Kidney tubule cell (primary cell): ENCODE data around the gene CCL21.

Experiments
- DNase-seq: peaks from one replicate; pipeline ENCODE4 v3.0.0-alpha.2; 2018; ENCODE audit warnings: low spot score

The CCL21 gene

DNA sequence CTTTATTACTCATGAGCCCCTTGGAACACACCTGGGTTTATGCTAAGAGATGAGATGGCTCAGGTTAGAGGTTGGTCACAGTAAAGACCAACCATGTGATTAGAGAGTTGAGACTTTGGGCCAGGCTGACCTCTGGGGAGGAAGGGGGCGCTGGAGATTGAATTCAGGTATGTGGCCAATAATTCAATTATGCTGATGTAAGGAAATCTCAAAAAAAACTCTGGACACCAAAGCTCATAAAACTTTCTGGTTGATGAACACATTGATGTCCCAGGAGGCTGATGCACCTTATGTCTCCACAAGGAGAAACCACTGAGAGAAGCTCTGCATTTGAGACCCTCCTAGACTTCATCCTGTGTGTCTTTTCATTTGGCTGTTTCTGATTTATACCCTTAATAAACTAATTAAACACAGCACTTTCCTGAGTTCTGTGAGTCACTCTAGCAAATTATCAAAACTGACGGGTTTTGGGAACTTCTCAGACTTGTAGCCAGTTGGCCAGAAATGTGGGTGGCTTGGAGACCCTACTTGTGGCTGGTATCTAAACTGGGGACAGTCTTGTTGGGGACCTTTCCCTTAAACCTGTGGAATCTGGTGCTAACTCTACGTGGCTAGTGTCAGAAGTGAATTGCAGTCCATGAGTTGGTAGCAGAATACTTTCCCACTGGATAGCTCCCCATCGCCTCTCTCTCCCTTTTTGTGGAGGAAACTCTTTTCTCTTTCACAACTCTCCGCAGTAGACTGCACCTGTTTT is 40.0 kb downstream of the CCL21 start:
- no peak for DNase-seq

DNA sequence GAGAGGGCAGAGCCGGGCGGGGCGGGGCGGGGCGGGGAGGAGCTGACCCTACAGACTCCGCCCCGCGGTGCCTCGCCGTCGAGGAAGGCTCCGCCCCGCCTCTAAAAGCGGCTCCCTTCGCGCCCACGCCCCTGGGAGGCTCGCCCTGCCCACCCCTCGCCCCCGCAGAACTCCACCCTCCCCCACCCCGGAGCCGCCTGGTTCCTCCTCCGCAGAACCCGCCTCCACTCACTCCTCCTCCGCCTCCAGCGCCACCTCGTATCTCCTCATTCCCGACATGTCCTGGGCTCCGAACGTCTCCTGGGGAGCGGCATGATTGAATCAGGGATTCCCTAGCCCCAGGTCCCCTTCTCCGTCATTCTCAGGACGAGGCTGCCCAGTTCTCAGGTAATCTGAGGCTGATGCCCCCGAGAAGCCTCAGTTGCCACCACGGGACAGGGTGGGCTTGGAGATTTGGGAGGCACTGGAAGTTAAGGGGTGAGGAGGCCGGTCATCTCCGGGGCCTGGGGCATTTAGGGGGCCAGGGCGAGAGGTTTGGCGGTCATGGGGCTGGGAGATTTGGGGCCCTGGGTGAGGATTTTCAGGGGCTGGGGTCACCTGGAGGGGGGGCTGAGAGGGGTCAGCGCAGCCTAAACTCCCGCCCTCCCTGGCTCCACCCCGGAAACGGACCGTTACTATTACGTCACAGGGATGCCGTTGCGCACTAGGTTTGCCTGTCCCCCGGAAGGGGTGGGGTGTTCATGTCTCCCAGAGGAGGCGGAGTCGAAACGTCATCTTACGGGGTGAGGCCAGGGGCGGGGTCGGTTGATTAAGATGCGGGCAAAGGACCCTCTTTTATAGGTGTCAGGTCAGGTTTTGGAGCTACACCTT is 44.3 kb downstream of the CCL21 start:
- DNase-seq, result peak; percentile 93

DNA sequence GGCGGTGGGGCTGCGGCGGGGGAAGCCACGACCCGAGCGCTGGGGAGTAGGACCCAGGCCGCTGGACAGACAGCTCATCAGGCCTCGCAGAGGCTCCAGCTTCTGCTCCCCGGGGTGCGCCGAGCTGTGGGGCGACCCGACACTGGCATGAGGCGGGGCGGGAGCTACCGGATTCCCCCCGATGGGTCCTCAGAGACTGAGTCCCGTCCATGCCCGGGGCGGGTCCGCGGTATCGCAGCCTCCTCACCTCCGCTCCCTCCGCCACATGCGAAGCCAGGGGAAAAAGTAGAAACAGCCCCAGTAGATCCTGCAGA is 44.9 kb downstream of the CCL21 start:
- DNase-seq, result no peak

DNA sequence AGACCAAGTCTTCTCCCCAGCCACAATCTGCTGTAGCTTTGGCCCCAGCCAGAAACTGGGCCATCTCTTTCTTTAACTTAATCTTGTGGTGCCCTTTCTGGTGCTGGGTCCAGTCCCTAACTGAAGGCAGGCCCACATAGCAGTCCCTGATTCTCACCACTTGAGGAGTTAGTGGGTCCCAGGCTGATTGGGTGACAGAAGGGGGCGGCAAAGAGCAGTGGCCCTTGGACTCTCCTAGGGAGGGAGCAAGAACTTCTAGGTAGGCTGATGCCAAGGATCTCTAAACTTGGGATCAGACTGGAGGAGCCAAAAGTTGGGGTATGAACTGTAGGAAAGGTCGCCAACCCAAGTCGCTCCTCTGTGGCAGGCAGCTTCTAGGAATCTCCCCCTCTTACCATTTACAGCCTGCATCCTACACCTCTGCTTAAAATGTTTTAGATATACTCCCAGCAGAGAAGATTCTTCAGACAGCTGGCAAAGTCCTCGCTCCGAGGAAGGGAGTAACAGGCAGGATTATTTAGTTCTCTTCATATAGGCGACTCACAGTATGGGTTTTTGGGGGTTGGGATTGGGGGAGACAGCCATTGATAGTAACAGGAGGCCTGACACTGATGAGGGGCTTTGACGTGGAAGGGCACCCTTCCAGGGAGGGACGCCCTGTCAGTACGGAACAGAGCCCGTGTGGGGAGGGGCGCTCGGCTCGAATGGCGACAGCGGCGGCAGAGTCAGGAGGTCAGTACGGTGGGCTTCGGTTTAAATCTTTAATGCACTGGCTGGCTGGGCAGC is 45.5 kb downstream of the CCL21 start:
- DNase-seq, result peak; percentile 82

DNA sequence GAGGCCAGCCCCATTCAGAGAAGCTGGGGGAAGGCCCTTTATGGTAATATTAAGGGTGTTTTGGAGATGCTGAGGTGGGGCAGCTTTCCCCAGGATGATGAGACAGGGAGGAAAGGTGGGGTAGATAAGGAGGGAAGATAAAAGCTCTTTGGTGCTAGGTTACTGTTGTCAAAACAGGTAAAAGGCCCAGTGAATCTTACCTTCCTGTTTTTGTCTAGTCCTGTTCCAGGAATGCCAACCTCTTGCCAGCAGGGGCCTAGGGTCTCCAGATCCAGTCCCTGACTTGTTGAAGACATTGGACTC is 46.7 kb downstream of the CCL21 start:
- no peak for DNase-seq

DNA sequence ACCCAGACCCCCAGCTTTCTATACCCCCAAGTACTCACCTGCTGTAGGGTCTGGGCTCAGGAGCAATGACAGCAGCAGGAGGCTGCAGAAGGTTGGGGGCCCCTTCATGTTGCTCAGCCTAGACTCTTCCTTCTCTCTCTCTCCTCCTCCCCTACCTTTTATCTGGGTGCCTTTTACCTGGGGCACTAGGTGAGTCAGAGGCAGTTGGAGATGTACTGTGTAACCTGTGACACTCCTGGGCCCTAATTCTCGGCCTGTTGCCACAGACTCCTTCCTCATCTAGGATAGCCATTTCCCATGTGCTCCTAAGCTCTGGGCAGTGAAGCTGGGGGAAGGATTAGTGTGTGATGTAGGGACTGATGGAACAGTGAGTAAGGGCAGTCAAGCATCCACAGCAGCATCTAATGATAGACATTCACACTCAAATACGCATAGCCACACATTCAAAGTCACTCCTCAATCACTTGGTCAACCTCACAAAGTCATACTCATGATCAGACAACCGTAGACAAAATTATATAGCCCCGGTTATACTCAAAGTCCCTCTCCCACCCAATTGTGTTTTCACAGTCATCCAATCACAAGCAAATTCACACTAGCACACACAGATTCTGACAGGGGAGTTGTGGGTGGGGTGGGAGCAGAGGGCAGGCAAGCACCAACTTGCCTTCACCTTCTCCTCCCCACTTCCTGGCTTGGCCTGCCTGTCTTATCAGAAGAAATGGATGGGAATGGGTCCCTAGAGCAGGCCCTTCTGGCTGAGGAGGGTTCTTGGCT is 47.2 kb downstream of the CCL21 start, which contains the start of gene CCL27:
TSS of gene CCL27 (minus strand) at position 132 of the 777 bp plus-strand sequence. CDS start at position 108, 24 bp downstream.
- no peak for DNase-seq

DNA sequence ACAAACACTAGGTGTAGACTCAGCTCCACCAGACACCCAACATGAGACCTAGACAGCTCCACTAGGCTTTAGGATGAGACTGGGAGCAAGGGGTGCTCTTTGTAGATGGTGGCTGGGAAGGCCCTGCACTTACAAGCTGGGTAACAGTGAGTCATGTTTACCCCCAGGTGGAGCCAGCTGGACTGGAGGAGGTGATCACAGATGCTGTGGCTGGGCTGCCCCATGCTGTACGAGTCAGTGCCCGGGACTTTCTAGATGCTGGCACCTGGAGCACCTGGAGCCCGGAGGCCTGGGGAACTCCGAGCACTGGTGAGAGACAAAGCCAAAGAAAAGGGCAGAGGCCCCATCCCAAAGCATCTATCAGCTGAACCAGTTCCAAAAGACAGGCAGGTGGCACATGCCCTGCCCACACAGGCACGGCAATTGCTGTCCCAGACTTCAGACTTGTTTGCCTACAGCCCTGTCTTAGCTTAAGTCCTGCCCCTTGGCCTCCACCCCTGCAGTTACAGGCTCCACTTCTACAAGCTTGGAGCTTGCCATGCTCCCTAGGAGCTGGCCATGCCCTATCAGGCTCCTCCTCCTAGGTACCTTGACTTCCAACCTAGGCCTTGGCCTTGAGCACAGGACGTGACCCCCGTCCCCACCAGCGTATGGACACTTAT is 50.2 kb downstream of the CCL21 start:
- DNase-seq, result peak; percentile 86
